Osteocyte (in vitro differentiated cells): ENCODE results near the gene TBC1D1. TPM values are rescaled to one million over a fixed set of nuclear protein-coding genes. Genes with fewer than 3 reads are reported as not detected.

Source experiments
- DNase-seq: peaks from one replicate; pipeline ENCODE4 v3.0.0; 2021; ENCODE audit warnings: mixed read lengths; ENCODE audit not compliant: unreplicated experiment; ENCODE audit errors: extremely low spot score
- H3K27ac Mint-ChIP-seq: one replicate; pipeline ENCODE4 v1.8.0; 2021; ENCODE audit warnings: mild to moderate bottlenecking, mixed read lengths; ENCODE audit not compliant: unreplicated experiment
- H3K27me3 Mint-ChIP-seq: one replicate; pipeline ENCODE4 v1.8.0; 2021; ENCODE audit warnings: mixed read lengths; ENCODE audit not compliant: unreplicated experiment
- H3K36me3 Mint-ChIP-seq: one replicate; pipeline ENCODE4 v1.8.0; 2021; ENCODE audit warnings: mixed read lengths; ENCODE audit not compliant: unreplicated experiment
- H3K4me1 Mint-ChIP-seq: one replicate; pipeline ENCODE4 v1.8.0; 2021; ENCODE audit warnings: mixed read lengths; ENCODE audit not compliant: unreplicated experiment
- H3K4me3 Mint-ChIP-seq: one replicate; pipeline ENCODE4 v1.8.0; 2021; ENCODE audit warnings: mild to moderate bottlenecking, moderate library complexity, mixed read lengths; ENCODE audit not compliant: unreplicated experiment
- H3K9me3 Mint-ChIP-seq: one replicate; pipeline ENCODE4 v1.8.0; 2021; ENCODE audit warnings: mixed read lengths; ENCODE audit not compliant: unreplicated experiment
- CTCF ChIP-seq: fragments of 200-600 bp; sonication (generic); IDR thresholded peaks from 2 replicates; pipeline ENCODE4 v1.5.0; 2021; ENCODE audit warnings: antibody characterized with exemption, mild to moderate bottlenecking, moderate library complexity
- total RNA-seq: library from RNA; stranded (reverse); gene quantifications from 2 replicates; pipeline ENCODE4 v1.2.1, GENCODE V29; 2021

Gene TBC1D1
- total RNA-seq, 1 donor from 2014 or later: 46.2 TPM

- DNase-seq: no peak
- Mint-ChIP-seq H3K9me3 (no peaks in the 10 kb centered on the region), H3K36me3 (no peaks in the 10 kb centered on the region), H3K27me3 (peaks cover 21% of the 10 kb centered on the region), H3K4me3 (no peak overlapping the region), H3K4me1 (peaks cover 15% of the 10 kb centered on the region), H3K27ac (peak overlapping the region; percentile 62)
- TF ChIP-seq CTCF: no peak
Observed at GRCh38 chr4:37908488-37909331, 17.8 kb downstream of the TBC1D1 start.

GRCh38 chr4:37909332-37910090, 18.6 kb downstream of the TBC1D1 start:
- no peak for TF ChIP-seq CTCF
- H3K4me3 Mint-ChIP-seq: no peak overlapping the region
- H3K27ac Mint-ChIP-seq: no peak overlapping the region
- H3K9me3 Mint-ChIP-seq: no peaks in the 10 kb centered on the region
- peaks cover 17% of the 10 kb centered on the region for H3K27me3 Mint-ChIP-seq
- peaks cover 15% of the 10 kb centered on the region for H3K4me1 Mint-ChIP-seq
- no peaks in the 10 kb centered on the region for H3K36me3 Mint-ChIP-seq
- DNase-seq: no peak

- H3K36me3 Mint-ChIP-seq: no peaks in the 10 kb centered on the region
- peaks cover 15% of the 10 kb centered on the region for H3K4me1 Mint-ChIP-seq
- no peak overlapping the region for H3K27ac Mint-ChIP-seq
- H3K27me3 Mint-ChIP-seq: peaks cover 14% of the 10 kb centered on the region
- no peak for TF ChIP-seq CTCF
- no peak for DNase-seq
- no peaks in the 10 kb centered on the region for H3K9me3 Mint-ChIP-seq
- no peak overlapping the region for H3K4me3 Mint-ChIP-seq
Observed at GRCh38 chr4:37910091-37910486, 19.2 kb downstream of the TBC1D1 start.

GRCh38 chr4:37914539-37914938, 23.7 kb downstream of the TBC1D1 start:
- H3K27me3 Mint-ChIP-seq: peaks cover 13% of the 10 kb centered on the region
- no peak overlapping the region for H3K27ac Mint-ChIP-seq
- no peak for TF ChIP-seq CTCF
- no peak for DNase-seq
- no peaks in the 10 kb centered on the region for H3K9me3 Mint-ChIP-seq
- H3K36me3 Mint-ChIP-seq: no peaks in the 10 kb centered on the region
- no peak overlapping the region for H3K4me3 Mint-ChIP-seq
- no peaks in the 10 kb centered on the region for H3K4me1 Mint-ChIP-seq

GRCh38 chr4:37917388-37917787, 26.5 kb downstream of the TBC1D1 start:
- H3K36me3 Mint-ChIP-seq: no peaks in the 10 kb centered on the region

More at GRCh38 chr4:37917388-37917787, 26.5 kb downstream of the TBC1D1 start:
- TF ChIP-seq CTCF: no peak
- peaks cover 7% of the 10 kb centered on the region for H3K27me3 Mint-ChIP-seq
- H3K9me3 Mint-ChIP-seq: no peaks in the 10 kb centered on the region
- H3K4me3 Mint-ChIP-seq: no peak overlapping the region
- H3K4me1 Mint-ChIP-seq: peaks cover 5% of the 10 kb centered on the region
- no peak overlapping the region for H3K27ac Mint-ChIP-seq
- DNase-seq: no peak
